Right forelimb (tissue), 1 donor: ENCODE data around the gene GP2.

Source experiments
- DNase-seq: peaks from one replicate; pipeline ENCODE4 v3.0.0-alpha.2; 2018

The GP2 gene

DNA sequence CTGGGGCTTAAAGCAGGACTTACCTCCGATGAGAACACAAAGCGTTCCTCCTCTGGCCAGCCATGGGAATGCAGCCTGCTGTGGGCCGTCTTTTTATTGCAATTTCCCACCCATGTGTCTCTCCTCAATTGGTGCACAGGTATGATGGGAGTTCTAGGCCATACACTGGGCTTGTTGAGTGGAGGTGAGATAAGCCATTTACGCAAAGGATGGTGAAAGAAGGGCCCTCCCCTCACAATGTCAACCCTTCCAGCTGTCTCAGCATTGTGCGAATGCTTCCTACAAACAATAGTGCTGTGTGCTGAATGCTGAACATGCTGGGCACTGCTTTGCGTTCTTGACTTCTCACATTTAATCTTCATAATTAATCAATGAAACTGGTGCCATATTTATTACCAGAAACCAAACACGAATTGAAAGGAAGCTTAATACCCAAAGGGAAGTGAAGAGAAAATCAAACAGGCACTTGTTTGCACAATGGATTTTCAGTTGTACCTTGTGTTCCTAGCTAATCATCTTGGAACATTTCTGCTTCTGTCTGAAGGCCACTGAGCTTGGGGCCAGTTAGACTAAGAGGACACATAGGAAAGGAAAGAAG, at the start of gene GP2:
Gene GP2 (minus strand): TSS at position 70 of the 598 bp plus-strand sequence. CDS start 1,082 bp downstream, outside the sequence.
- DNase-seq, result no peak

DNA sequence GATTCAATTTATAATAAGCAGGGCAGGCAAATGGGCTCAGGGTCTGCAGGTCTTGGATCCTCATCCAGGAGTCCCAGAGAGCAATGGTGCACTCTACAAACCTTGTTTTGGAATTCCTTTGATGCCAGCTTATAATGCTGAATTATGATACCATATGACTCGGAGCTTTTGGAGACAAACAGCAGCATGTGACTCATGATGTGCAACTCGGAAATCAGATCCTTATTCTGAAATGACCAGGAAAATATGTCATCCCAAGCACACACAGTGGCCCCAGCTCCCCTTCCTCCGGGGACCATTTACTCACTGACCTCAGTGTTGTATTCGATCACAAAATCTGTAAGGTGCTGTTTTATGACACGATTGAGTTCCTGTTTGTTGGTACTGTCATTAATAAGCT, 45.4 kb upstream of the GP2 start:
- DNase-seq, result no peak

DNA sequence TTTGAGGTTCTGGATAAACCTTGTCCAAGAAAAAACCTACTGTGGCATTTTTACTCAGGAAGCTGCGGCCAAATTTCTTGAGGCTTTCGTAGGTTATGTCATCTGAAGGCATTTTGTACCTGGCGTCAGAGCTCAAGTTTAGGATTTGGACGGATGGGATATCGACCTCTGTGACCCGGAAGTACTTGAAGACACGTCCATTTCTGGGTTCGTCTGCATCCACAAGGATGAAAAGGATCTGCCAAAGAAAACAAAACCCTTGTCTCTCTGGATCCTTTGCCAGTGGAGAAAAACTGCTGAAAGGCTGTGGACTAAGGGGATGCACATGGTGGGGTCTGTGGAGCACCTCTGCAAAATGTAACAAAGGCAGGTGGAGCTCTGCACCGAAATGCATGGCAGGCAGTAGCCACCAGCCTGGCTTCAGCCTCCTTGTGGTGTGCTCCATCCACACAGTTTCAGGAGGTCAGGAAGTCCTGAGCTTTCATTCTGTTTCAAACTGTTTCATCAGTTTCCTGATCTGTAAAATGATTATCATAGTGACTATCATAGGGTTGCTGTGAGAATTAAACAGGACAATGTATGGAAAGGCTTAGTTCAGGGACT, 42.2 kb upstream of the GP2 start:
- DNase-seq, result no peak

DNA sequence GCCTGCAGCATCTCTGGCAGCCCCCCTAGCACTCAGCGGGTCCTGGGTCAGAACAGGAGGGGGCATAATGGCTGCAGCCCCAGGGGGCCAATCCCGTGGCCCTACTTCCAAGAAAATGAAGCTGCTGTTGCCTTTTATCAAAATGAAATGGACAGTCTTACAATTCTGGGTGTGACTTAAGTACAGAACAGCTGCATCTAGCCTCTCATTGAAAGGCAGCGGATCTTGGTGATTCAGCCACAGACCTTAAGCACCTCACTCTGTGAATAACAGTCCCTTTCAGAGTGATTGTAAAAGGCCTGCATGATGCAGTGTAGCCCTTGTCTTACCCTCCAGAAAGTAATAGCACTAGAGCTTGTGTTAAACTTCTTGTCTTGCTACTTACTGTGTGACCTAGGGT, 36.7 kb upstream of the GP2 start:
- DNase-seq, result no peak

DNA sequence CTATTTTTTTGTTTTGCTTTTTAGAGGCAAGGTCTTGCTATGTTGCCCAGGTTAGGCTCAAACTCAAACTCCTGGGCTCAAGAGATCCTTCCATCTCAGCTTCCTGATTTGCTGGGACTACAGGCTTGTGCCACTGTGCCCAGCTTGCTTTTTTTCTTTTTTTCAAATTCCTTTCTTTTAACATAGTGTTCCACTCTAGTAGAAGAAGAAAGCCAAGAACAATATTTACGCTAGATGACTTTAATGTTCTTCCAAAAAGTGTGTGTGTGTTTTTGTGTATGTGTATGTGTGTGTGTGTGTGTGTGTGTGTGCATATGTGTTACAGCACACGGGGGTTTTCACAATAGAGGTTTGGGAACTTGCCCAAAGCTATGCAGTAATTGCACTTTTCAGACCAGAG, 35.9 kb upstream of the GP2 start:
- DNase-seq, result no peak

DNA sequence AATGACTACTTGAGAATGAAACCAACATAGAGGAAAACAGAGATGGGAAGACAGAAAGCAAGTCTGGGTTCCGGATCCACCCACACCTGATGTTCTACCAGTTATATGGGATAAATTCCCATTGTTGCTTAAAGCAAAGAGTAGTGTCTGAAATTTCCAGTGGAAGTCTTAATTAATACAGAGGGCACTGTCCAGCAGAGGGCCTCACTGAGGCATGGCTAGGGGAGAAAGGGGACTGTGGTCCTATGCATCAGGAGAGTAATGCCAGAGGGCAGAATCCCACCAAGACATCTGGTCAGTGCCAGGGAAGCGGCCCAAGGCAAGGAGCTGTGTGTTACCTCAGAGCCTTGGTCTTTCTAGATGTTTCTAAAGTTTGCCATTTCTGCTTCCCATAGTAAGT, 32.7 kb upstream of the GP2 start:
- DNase-seq, result no peak

DNA sequence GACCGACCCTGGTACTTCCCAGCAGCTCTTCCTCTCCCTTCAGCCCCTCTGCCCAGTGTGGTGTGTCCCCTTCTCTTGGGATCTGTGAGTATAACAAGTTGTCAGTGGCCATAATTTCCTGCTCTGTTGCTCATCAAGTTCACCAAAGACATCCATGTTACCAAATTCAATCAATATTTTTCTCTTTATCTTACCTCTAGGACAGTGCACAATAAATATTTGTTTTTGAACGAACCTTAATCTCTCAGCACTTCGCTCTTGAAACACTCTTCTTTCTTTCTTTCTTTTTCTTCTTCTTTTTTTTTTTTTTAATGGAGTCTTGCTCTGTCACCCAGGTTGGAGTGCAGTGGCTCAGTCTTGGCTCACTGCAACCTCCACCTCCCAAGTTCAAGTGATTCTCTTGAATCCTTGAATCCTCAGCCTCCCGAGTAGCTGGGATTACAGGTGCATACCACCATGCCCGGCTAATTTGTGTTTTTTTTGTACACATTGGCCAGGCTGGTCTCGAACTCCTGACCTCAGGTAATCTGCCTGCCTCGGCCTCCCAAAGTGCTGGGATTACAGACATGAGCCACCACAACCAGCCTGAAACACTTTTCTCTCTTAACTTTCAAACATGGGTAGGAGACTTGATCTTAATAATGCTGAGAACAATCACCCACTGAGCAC, 27.9 kb upstream of the GP2 start:
- DNase-seq, result no peak

DNA sequence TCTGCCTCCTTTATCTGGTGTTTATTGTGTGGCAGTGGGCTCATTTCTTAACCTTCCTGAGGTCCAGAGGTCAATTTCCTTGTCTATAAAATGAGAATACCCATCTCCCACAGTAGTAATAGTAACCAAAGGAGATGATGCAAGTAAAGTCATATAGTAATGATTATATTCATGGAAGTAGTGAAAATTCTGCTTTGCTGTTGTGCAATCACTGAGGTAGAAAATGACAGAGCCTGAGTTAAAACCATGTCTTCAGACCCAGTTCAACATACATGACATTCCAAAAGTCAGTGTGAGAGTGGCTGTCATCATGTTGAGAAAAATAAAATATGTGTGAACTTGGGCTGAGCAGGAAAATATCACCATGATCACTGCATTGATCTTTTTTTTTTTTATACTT, 26.1 kb upstream of the GP2 start:
- DNase-seq, result no peak

DNA sequence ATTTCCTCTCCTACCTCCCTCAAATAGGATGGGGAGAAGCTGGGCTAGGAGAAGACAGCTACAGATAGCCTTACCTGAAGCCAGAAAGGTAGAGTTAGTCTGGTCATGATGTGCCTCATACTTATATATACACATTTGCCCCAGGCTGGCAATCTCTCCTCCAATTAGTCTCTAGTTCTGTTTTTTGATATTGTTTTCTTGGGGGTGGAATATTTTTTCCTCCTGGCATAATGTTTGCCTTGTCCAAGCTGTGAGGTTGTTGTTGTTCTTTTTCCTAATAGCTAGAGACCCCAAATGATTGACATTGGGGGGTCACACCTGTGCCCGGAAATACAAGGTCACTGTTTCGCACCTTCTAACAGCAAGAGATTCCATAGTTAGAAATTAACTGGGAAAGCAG, 25.3 kb upstream of the GP2 start, which contains the start of gene UMOD:
Gene UMOD (minus strand): TSS at position 101 of the 400 bp plus-strand sequence. CDS start 1,978 bp downstream, outside the sequence.
- DNase-seq, result no peak

DNA sequence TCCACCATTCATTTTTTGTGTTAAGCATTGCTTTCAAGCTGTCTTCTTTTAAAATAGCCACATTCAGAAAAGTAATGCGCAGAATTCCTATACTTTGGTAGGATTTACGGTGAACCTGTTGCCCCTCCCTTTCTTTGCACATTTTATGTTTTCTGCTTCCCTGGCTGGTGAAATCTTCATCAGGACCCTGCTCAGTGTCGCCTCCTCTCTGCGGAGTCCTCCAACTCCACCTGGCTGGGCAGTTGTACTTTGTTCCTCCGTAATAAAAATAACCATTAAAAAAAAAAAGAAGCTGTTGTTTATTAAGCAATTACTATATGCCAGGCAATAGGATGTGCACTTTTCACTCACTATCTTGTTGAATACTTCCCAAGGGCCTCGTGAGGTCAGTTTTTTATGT, 22.3 kb upstream of the GP2 start:
- no peak for DNase-seq

DNA sequence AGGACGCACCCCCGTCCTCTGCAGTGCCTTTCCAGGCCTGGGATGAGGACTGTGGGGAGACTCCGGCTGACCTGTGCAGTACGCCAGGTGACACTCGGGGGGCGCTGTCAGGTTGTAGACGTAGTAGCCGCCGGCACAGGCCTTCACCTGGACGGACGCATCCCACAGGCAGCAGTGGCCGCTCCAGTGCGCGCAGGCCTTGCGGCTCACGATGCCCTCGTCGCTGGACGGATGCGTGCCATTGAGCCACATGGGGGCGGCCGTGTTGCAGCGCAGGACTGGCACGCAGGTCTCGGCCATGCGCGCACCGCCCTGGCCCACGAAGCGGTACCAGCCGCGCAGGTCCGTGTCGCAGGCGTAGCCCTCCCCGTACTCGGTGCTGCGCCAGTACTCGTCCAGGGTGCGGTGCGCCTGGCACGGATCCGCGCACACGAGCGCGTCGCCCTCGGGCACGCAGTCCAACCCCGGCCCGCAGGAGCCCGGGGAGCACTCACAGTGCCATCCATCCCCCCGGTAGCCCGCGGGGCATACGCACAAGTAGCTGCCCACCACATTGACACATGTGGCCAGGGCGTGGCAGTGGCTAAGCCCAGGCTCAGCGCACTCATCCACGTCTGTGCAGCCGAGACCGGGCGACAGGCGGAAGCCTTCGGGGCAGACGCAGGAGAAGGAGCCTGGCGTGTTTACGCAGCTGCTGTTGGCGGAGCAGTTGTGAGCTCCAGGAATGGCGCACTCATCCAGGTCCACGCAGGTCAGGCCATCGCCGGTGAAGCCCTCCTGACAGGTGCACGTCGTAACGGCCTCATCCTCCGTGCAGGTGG, 21.3 kb upstream of the GP2 start:
- no peak for DNase-seq

DNA sequence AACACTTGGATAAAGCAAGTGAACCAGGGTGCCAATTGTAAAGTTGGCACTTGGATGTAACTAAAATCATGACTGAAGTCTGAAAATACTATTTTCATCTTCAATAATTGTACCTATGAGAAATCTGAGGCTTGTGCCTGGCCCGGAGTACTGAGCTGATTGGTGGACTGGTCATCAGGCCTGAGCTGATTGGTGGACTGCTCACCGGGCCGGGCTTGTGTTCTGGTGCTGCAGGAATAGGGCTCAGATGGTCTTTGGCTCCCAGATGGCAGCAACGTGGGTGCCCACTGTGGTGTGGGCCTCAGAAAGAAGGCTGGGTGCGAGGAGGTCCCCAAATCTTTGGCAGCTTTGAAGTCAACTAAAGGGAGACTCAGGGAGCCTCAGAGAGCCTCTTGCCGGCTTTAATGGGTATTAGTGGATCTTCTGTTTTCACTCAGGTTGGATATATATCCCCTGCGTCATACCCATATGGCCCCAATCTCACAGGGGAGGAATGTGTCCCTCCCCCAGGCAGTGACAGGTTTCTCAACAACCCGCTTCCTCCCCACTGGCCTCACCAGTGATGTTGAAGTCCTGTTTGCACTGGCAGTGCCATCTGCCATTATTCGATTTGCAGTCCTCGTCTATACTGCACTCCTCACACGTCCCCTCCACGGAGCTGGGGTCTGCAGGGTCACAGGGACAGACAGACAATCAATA, 20.5 kb upstream of the GP2 start:
- no peak for DNase-seq

DNA sequence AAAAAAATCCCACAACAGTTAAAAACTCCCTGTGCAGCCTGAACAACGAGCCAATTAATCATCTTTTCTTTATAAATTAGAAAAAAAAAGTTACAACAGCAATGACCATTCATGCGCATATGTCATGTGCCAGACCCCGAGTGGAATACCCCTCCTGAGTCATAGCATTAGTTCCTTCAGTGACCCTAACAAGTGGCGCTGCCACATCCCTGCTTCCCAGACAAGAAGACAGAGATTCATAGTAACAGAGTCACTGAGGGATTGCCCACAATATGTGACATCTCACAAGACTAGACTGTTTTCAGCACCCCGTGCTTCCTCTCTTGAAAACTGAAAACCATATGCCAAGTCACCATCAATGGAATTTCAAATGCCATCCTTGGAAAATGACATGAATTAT, 17.3 kb upstream of the GP2 start:
- DNase-seq, result no peak

DNA sequence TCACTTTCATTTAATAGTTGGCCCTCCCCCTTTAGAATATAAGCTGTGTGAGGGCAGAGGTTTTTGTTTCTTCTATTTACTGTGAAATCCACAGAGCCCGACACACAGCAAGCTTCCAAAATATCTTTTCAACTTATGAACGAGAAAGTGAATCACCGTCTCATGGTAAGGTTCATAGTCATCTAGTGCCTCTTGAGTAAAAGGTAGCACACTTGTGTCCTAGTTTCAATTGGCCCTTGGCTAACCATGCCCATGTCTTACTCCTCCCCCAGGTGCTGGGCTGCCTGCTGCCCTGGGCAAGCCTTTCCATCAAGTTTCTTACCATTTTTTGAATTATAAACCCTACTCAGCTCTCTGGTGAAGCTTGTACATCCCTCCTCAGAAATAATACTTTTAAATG, 12.4 kb upstream of the GP2 start:
- DNase-seq, result no peak

DNA sequence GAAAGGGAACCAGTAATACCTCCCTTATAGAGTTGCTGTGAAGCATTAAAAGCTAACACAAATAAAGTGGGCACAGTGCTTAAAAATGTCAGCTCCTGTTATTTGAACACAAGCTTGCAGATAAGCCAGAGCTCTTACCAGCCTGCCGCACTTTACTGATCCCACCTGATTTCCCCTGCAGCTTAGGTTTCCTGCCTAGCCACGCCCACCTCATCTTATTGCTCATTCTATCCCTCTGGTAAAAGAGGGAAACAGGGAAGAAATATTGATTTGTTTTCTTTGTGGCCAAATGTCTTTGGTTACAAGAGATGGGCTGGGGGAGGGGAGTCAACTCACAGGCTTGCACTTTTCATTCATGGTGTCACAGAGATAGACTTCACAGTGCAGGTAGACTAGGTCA, 9.6 kb upstream of the GP2 start:
- no peak for DNase-seq

DNA sequence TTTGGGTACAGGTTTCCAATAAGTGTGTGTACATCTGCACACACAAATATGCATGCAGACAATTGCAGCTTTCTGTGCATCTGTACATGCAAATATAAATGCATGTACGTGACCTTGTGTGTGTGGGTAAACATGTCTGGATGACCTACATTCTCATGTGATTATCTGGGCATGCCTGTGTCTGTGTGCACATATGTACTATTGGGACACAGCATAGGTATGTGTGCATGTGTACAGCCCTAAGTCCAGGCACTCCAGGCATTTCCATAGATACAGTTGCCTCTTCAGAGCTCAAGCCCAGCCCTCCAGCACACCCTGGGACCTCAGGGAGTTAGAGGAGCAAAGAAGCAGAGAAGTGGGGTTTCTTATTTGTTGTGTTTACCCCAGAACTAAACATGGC, 7.1 kb upstream of the GP2 start:
- no peak for DNase-seq

DNA sequence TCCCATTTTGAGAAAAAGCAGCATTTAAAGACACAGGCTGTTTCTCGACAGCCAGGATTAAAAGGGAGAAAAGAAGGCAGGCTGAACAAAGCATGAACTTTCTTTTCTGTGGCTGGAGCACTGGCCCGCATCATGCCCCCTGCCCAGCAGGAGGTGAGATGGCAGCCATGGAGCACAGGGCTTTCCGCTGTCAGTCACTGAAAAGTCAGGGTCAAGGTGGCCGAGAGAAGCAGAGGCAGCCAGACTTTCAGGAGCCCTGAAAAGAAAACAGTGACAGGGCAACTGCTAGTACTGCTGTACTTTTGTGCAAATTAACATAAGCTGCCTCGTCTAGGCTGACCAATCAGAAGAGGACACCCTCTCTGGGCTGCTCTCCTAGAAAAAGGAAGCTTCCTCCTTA, 5.8 kb upstream of the GP2 start:
- DNase-seq, result no peak

DNA sequence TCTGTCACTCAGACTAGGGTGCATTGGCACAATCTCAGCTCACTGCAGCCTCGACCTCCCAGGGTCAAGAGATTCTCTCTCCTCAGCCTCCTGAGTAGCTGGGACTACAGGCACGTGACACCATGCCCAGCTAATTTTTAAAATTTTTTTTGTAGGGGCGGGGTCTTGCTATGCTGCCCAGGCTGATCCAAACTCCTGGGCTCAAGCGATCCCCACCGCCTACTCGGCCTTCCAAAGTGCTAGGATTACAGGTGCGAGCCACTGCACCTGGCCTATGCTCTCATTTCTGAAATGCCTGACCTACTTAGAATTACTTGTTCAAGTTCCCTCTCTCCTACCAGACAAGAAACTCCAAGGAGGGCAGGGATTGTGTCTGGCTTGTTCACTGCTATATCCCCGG, 5.1 kb upstream of the GP2 start:
- no peak for DNase-seq

DNA sequence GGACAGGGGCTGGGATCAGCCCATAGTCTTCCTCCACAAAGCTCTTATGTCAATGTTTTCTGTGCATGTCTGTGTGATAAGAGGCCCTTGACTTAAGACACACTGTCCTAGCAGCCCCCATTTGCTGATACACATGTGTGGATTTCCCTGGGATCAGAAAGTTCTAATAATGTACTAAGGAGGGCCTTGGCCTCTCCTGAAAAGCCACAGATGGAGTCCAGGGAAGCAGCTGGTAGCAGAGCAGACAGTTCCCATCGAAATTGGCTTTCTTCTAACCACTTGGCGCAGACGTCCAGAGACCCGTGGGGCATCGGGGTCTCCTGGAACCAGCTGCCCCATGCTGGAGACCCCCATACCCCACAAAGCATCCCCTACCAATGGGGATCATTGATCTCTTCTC, 4.3 kb upstream of the GP2 start:
- DNase-seq, result no peak

DNA sequence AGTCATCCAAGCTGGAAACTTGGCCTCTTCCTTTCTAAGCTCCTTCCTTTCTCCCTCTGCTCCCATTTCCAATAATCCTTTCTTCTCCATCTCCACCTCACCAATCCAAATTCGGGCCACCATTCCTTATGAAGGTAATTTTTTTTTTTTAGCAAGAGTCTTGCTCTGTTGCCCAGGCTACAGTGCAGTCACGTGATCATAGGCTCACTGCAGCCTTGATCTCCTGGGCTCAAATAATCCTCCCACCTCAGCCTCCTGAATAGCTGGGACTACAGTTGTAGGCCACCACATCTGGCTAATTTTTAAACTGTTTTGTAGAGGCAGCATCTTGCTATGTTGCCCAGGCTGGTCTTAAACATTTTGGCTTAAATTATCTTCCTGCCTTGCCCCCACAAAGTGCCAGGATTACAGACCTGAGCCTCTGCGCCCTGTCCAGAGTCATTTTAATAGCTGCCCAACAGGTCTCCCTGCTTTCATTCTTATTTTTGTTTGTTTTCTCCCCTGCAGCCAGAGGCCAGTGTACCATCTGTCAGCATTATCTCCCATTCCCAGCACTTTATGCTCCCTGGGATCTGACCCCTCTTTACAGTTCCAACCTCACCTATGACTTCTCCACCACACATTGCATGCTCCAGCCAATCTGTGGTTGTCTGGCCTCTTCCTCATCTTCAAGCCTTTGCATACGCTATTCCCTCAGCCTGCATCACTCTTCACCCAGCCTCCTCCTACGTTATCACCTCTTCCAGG, 2.3 kb upstream of the GP2 start:
- DNase-seq, result no peak

DNA sequence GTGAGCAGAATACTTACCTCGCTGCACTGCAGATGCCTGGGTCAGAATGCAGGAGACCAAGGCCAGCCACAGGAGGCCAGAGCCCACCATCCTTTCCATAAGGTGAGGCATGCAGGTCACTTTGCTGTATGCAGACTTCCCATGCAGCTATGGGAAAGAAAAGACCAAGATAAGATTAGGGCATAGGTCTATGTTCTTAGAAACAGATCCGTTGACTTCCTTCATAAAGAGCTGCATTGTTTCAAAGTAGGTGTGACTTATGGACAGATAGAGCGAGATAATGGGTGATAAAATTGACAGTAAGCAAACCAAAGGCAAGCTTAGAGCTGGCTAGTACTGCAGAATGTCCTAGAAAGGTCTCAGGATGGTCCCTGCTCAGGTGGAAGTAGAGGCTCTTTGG, 992 bp downstream of the GP2 start:
- DNase-seq, result no peak

DNA sequence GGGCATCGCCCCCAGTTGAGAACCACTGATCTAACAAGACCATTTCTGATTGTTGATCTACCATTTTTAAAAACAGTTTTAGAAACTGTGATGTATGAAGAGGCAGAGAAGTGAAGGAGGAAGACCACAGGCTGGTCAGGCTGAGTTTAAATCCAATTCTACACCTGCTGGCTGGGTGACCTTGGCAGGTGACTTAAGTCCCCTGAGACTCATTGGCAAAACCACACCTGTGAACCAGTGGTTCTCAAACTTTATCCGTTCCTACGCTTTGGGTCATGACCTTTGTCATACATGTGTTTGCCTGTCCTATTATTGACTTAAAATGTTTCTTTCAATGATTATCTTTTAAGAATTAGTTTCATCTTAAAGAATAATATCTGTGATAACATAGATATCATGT, 2.3 kb downstream of the GP2 start:
- no peak for DNase-seq
